HG03025 (cell line): ENCODE data around the gene POLN.
"Not testable (repeated sequence)": the region's sequence is repeated elsewhere in the genome, so short reads cannot be mapped to it uniquely, and the experiment has no call there.

Experiments
- ATAC-seq: cut with Tn5 transposase; IDR thresholded peaks from one replicate; pipeline ENCODE4 v1.9.1; 2021; ENCODE audit warnings: mild to moderate bottlenecking, moderate library complexity; ENCODE audit not compliant: unreplicated experiment, low FRiP score

The POLN gene

GRCh38 chr4:2047031-2047660 lies 194.8 kb downstream of the POLN start:
- no peak for ATAC-seq

- ATAC-seq = no peak
These were observed 195.6 kb downstream of the POLN start for GRCh38 chr4:2046031-2046961.

GRCh38 chr4:2045518-2045951 lies 196.4 kb downstream of the POLN start:
- ATAC-seq = no peak

- no peak for ATAC-seq
These were observed 197.1 kb downstream of the POLN start for GRCh38 chr4:2044542-2045517.

- no peak for ATAC-seq
These were observed 197.8 kb downstream of the POLN start for GRCh38 chr4:2044119-2044485.

- no peak for ATAC-seq
These were observed 198.4 kb downstream of the POLN start for GRCh38 chr4:2043396-2044118.

- no peak for ATAC-seq
These were observed 198.9 kb downstream of the POLN start for GRCh38 chr4:2042947-2043395.

- no peak for ATAC-seq
These were observed 199.5 kb downstream of the POLN start for GRCh38 chr4:2042204-2042946.

GRCh38 chr4:2041239-2042130 lies 200.4 kb downstream of the POLN start:
- ATAC-seq = peak; percentile 62

GRCh38 chr4:2040391-2041238 lies 201.3 kb downstream of the POLN start:
- no peak for ATAC-seq

GRCh38 chr4:2036866-2037265 lies 205.1 kb downstream of the POLN start:
- no peak for ATAC-seq

- no peak for ATAC-seq
These were observed 205.6 kb downstream of the POLN start for GRCh38 chr4:2036327-2036726.

GRCh38 chr4:2031161-2031560 lies 210.8 kb downstream of the POLN start:
- ATAC-seq = not testable (repeated sequence)

GRCh38 chr4:2027120-2027519 lies 214.8 kb downstream of the POLN start:
- ATAC-seq = not testable (repeated sequence)

- ATAC-seq = no peak
These were observed 216.1 kb downstream of the POLN start for GRCh38 chr4:2025817-2026216.

GRCh38 chr4:2024683-2025082 lies 217.2 kb downstream of the POLN start:
- no peak for ATAC-seq
